Neural cell (in vitro differentiated cells): ENCODE measurements around the gene ATE1. TPM values are rescaled to one million over a fixed set of nuclear protein-coding genes. Genes with fewer than 3 reads are reported as not detected.

ENCODE experiments used
- H2AFZ ChIP-seq: fragments of 200-600, 300-800 bp; sonication (generic), shearing (Covaris generic); 2 replicates; pipeline ENCODE4 v1.6.0; 2014; ENCODE audit warnings: low read depth, mild to moderate bottlenecking, antibody characterized with exemption, low read length, moderate library complexity
- H3F3A ChIP-seq: fragments of 200-600 bp; shearing (Covaris generic); 2 replicates; pipeline ENCODE4 v1.6.1; 2016; ENCODE audit warnings: mild to moderate bottlenecking, moderate library complexity, mixed read lengths, antibody characterized with exemption, low read length; ENCODE audit not compliant: insufficient read depth, poor library complexity, severe bottlenecking
- H3K27ac ChIP-seq: fragments of 200-600, 300-800 bp; sonication (generic), shearing (Covaris generic); 2 replicates; pipeline ENCODE4 v1.5.1; 2014; ENCODE audit warnings: mild to moderate bottlenecking, low read length, moderate library complexity
- H3K27me3 ChIP-seq: fragments of 300-800, 200-600 bp; sonication (generic), shearing (Covaris generic); 2 replicates; pipeline ENCODE4 v1.6.0; 2014; ENCODE audit warnings: mild to moderate bottlenecking, low read depth, low read length, moderate library complexity; ENCODE audit not compliant: insufficient read depth
- H3K36me3 ChIP-seq: fragments of 300-800, 200-600 bp; sonication (generic), shearing (Covaris generic); 2 replicates; pipeline ENCODE4 v1.5.1; 2014; ENCODE audit warnings: mild to moderate bottlenecking, antibody characterized with exemption, low read length, moderate library complexity; ENCODE audit not compliant: insufficient read depth
- H3K4me2 ChIP-seq: fragments of 300-800, 200-600 bp; sonication (generic), shearing (Covaris generic); 2 replicates; pipeline ENCODE4 v1.6.0; 2014; ENCODE audit warnings: mild to moderate bottlenecking, low read length
- H3K4me3 ChIP-seq: fragments of 300-800, 200-600 bp; sonication (generic), shearing (Covaris generic); 2 replicates; pipeline ENCODE4 v1.5.1; 2014; ENCODE audit warnings: mild to moderate bottlenecking, low read length, moderate library complexity
- H3K79me2 ChIP-seq: fragments of 200-600 bp; shearing (Covaris generic); replicated peaks from 2 replicates; pipeline ENCODE4 v1.6.0; 2014; ENCODE audit warnings: mild to moderate bottlenecking, low read length, moderate library complexity; ENCODE audit not compliant: insufficient read depth
- H3K9ac ChIP-seq: fragments of 300-800, 200-600 bp; sonication (generic), shearing (Covaris generic); 2 replicates; pipeline ENCODE4 v1.6.1; 2016; ENCODE audit warnings: mild to moderate bottlenecking, low read length, mixed read lengths
- H3K9me2 ChIP-seq: fragments of 200-600 bp; shearing (Covaris generic); 2 replicates; pipeline ENCODE4 v1.6.1; 2016; ENCODE audit warnings: mild to moderate bottlenecking, low read length, mixed read lengths; ENCODE audit not compliant: insufficient read depth
- H3K9me3 ChIP-seq: fragments of 200-600, 300-800 bp; sonication (generic), shearing (Covaris generic); 2 replicates; pipeline ENCODE4 v1.6.1; 2016; ENCODE audit warnings: mild to moderate bottlenecking, mixed run types, low read length, moderate library complexity, mixed read lengths
- H4K20me1 ChIP-seq: fragments of 200-600 bp; shearing (Covaris generic); 2 replicates; pipeline ENCODE4 v1.6.1; 2016; ENCODE audit warnings: mild to moderate bottlenecking, mixed run types; ENCODE audit not compliant: insufficient read depth
- EP300 ChIP-seq: fragments of 450-650 bp; conservative IDR thresholded peaks from 2 replicates; pipeline ENCODE4 v1.6.1; 2014; ENCODE audit warnings: antibody characterized with exemption, mild to moderate bottlenecking, moderate library complexity; ENCODE audit not compliant: poor library complexity, severe bottlenecking
- EZH2 ChIP-seq: fragments of 200-600, 300-800 bp; shearing (Covaris generic), sonication (generic); IDR thresholded peaks from 2 replicates; pipeline ENCODE4 v1.6.1; 2014; ENCODE audit warnings: antibody characterized with exemption, low read length, borderline replicate concordance, mild to moderate bottlenecking; ENCODE audit not compliant: insufficient read depth, poor library complexity, severe bottlenecking
- MXI1 ChIP-seq: fragments of 450-650 bp; conservative IDR thresholded peaks from 2 replicates; pipeline ENCODE4 v1.6.1; 2014; ENCODE audit warnings: antibody characterized with exemption, mild to moderate bottlenecking; ENCODE audit not compliant: poor library complexity, severe bottlenecking
- RAD21 ChIP-seq: fragments of 450-650 bp; conservative IDR thresholded peaks from 2 replicates; pipeline ENCODE4 v1.6.1; 2014; ENCODE audit warnings: antibody characterized with exemption, mild to moderate bottlenecking, moderate library complexity
- SMC3 ChIP-seq: fragments of 450-650 bp; conservative IDR thresholded peaks from 2 replicates; pipeline ENCODE4 v1.6.1; 2014; ENCODE audit warnings: antibody characterized with exemption, mild to moderate bottlenecking, moderate library complexity; ENCODE audit not compliant: poor library complexity
- TAF1 ChIP-seq: IDR thresholded peaks from 2 replicates; pipeline ENCODE4 v1.6.1; 2012; ENCODE audit warnings: low read depth
- polyA plus RNA-seq: library from polyadenylated mRNA; depleted of rRNA; stranded (reverse); fragments of >200 nt; gene quantifications from 2 replicates; pipeline ENCODE4 v1.2.3, GENCODE V29; 2014
- TF ChIP-seq, protein P1 (sequence below): IDR thresholded peaks from 2 replicates; pipeline ENCODE4 v1.6.1; 2012; ENCODE audit warnings: borderline replicate concordance
- TF ChIP-seq, protein P2 (sequence below): fragments of 450-650 bp; IDR thresholded peaks from 2 replicates; pipeline ENCODE4 v1.5.1; 2014; ENCODE audit warnings: antibody characterized with exemption, mild to moderate bottlenecking, moderate library complexity; ENCODE audit not compliant: poor library complexity, severe bottlenecking

Gene ATE1
- polyA plus RNA-seq, 1 donor from 2014 or later = 23.7 TPM

DNA sequence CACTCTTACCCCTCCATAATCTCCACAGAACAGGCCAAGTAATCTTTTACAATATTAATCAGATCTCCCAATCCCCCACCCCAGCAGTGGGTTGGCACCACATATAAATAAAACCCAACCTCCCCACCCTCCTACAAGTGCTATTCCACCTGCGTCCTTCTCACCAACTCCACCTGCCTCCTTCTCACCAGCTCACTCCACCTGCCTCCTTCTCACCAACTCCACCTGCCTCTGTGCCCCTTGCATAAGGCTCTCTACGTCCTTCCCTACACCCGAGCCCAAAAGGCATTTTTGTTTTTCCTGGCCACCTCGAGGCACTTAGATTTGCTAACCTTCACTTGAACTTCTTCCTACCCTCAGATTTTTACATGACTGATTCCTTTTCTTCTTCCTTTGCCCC lies 89.7 kb downstream of the ATE1 start:
- Histone ChIP-seq H3K79me2 (no peaks in the 10 kb centered on the region), H4K20me1 (no peaks in the 10 kb centered on the region), H3K27ac (no peak overlapping the region), H3K9me2 (no peaks in the 10 kb centered on the region), H3K4me2 (no peak overlapping the region), H3K9ac (no peak overlapping the region), H3F3A (no peaks in the 10 kb centered on the region), H3K27me3 (no peaks in the 10 kb centered on the region), H3K9me3 (no peaks in the 10 kb centered on the region), H2AFZ (no peak overlapping the region), H3K36me3 (no peaks in the 10 kb centered on the region), H3K4me3 (no peak overlapping the region)
- TF ChIP-seq, protein P1, sequence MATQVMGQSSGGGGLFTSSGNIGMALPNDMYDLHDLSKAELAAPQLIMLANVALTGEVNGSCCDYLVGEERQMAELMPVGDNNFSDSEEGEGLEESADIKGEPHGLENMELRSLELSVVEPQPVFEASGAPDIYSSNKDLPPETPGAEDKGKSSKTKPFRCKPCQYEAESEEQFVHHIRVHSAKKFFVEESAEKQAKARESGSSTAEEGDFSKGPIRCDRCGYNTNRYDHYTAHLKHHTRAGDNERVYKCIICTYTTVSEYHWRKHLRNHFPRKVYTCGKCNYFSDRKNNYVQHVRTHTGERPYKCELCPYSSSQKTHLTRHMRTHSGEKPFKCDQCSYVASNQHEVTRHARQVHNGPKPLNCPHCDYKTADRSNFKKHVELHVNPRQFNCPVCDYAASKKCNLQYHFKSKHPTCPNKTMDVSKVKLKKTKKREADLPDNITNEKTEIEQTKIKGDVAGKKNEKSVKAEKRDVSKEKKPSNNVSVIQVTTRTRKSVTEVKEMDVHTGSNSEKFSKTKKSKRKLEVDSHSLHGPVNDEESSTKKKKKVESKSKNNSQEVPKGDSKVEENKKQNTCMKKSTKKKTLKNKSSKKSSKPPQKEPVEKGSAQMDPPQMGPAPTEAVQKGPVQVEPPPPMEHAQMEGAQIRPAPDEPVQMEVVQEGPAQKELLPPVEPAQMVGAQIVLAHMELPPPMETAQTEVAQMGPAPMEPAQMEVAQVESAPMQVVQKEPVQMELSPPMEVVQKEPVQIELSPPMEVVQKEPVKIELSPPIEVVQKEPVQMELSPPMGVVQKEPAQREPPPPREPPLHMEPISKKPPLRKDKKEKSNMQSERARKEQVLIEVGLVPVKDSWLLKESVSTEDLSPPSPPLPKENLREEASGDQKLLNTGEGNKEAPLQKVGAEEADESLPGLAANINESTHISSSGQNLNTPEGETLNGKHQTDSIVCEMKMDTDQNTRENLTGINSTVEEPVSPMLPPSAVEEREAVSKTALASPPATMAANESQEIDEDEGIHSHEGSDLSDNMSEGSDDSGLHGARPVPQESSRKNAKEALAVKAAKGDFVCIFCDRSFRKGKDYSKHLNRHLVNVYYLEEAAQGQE = no peak

DNA sequence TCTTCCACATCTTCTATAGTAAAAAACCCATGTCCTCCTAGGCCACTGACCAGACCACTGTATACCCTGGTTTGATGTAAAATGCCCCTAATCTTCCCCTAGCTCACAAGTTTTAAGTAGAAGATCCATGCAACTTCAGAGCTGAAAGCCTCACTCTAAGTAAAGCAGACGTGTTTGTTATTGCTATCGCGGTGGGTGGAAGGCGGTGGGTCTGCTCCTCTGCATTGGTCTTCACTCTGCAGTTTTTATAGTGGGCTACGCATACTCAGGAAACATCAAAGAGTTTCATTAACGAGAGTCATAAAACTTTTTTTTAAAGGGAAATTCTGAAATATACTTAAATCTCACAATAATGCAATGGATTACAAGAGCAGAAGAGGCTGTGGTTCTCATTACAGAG lies 91.7 kb downstream of the ATE1 start:
- Histone ChIP-seq H2AFZ (no peak overlapping the region), H3F3A (no peaks in the 10 kb centered on the region), H3K79me2 (no peaks in the 10 kb centered on the region), H3K27ac (no peak overlapping the region), H3K9me2 (no peaks in the 10 kb centered on the region), H3K9me3 (no peaks in the 10 kb centered on the region), H3K4me2 (no peak overlapping the region), H3K4me3 (no peak overlapping the region), H3K27me3 (no peaks in the 10 kb centered on the region), H3K9ac (no peak overlapping the region), H4K20me1 (no peaks in the 10 kb centered on the region), H3K36me3 (no peaks in the 10 kb centered on the region)
- TF ChIP-seq SMC3 = no peak

DNA sequence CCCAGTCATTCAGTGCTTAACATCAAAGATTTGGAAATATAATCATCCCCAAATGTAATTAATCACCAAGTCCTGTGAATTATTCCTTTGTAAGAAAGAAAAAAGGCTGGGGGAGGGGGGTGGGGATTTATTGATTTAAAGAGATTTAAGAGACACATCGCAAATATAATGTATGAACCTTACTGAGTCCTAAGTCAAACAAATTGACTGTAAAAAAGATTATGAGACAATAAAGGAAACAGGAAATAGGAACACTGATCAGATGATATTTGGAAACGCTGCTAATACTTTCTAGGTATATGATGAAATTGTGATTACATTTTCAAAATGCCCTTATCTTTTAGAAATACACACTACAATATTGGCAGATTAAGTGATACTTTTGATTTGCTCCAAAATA lies 92.5 kb downstream of the ATE1 start:
- H3K79me2 ChIP-seq = no peaks in the 10 kb centered on the region
- H3K27ac ChIP-seq = no peak overlapping the region
- no peak overlapping the region for H2AFZ ChIP-seq
- H4K20me1 ChIP-seq = no peaks in the 10 kb centered on the region
- no peaks in the 10 kb centered on the region for H3K9me2 ChIP-seq
- H3K9me3 ChIP-seq = no peaks in the 10 kb centered on the region
- H3K36me3 ChIP-seq = no peaks in the 10 kb centered on the region
- TF ChIP-seq, protein P1 = no peak
- TF ChIP-seq TAF1 (no peak), MXI1 (no peak), SMC3 (no peak), EZH2 (no peak), EP300 (no peak), RAD21 (no peak)
- TF ChIP-seq, protein P2, sequence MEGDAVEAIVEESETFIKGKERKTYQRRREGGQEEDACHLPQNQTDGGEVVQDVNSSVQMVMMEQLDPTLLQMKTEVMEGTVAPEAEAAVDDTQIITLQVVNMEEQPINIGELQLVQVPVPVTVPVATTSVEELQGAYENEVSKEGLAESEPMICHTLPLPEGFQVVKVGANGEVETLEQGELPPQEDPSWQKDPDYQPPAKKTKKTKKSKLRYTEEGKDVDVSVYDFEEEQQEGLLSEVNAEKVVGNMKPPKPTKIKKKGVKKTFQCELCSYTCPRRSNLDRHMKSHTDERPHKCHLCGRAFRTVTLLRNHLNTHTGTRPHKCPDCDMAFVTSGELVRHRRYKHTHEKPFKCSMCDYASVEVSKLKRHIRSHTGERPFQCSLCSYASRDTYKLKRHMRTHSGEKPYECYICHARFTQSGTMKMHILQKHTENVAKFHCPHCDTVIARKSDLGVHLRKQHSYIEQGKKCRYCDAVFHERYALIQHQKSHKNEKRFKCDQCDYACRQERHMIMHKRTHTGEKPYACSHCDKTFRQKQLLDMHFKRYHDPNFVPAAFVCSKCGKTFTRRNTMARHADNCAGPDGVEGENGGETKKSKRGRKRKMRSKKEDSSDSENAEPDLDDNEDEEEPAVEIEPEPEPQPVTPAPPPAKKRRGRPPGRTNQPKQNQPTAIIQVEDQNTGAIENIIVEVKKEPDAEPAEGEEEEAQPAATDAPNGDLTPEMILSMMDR = no peak
- H3K4me3 ChIP-seq = no peak overlapping the region
- H3F3A ChIP-seq = no peaks in the 10 kb centered on the region
- no peaks in the 10 kb centered on the region for H3K27me3 ChIP-seq
- H3K4me2 ChIP-seq = no peak overlapping the region
- H3K9ac ChIP-seq = no peak overlapping the region
